GM23338 (cell line): Measurements from ENCODE around the gene GPR158. TPM values are rescaled to one million over a fixed set of nuclear protein-coding genes. Genes with fewer than 3 reads are reported as not detected.

Experiments used
- ATAC-seq: fragments of 200-7000 bp; cut with Tn5 transposase; 3 replicates; pipeline ENCODE4 v1.9.1; 2020
- DNase-seq: peaks from one replicate; pipeline ENCODE4 v3.0.0-alpha.2; 2015; ENCODE audit warnings: low spot score
- H2AFZ ChIP-seq: fragments of 200-600 bp; sonication (generic); 2 replicates; pipeline ENCODE4 v1.8.0; 2016; ENCODE audit warnings: antibody characterized with exemption, mild to moderate bottlenecking, moderate library complexity
- H3F3A ChIP-seq: fragments of 200-600 bp; sonication (generic); replicated peaks from 2 replicates; pipeline ENCODE4 v1.8.0; 2017; ENCODE audit warnings: antibody characterized with exemption, mixed run types, low read depth
- H3K27ac ChIP-seq: fragments of 200-600 bp; sonication (generic); 2 replicates; pipeline ENCODE4 v1.6.1; 2016; ENCODE audit warnings: low read depth
- H3K27me3 ChIP-seq: fragments of 200-600 bp; sonication (generic); 2 replicates; pipeline ENCODE4 v1.8.0; 2016; ENCODE audit warnings: mild to moderate bottlenecking, mixed run types, moderate library complexity; ENCODE audit not compliant: insufficient read depth
- H3K36me3 ChIP-seq: fragments of 200-600 bp; sonication (generic); 2 replicates; pipeline ENCODE4 v1.8.0; 2016; ENCODE audit warnings: mild to moderate bottlenecking; ENCODE audit not compliant: insufficient read depth
- H3K4me1 ChIP-seq: fragments of 200-600 bp; sonication (generic); 2 replicates; pipeline ENCODE4 v1.8.0; 2016; ENCODE audit warnings: mild to moderate bottlenecking, moderate library complexity; ENCODE audit not compliant: insufficient read depth
- H3K4me2 ChIP-seq: fragments of 200-600 bp; sonication (generic); 2 replicates; pipeline ENCODE4 v1.7.1; 2017; ENCODE audit warnings: mixed run types
- H3K4me3 ChIP-seq: fragments of 200-600 bp; sonication (generic); 2 replicates; pipeline ENCODE4 v1.6.1; 2016; ENCODE audit warnings: mixed run types
- H3K79me2 ChIP-seq: fragments of 200-600 bp; sonication (generic); replicated peaks from 2 replicates; pipeline ENCODE4 v1.8.0; 2017; ENCODE audit warnings: mild to moderate bottlenecking; ENCODE audit not compliant: insufficient read depth
- H3K9me2 ChIP-seq: fragments of 200-600 bp; sonication (generic); 2 replicates; pipeline ENCODE4 v1.8.0; 2017; ENCODE audit not compliant: insufficient read depth
- H4K20me1 ChIP-seq: fragments of 200-600 bp; sonication (generic); replicated peaks from 2 replicates; pipeline ENCODE4 v1.8.0; 2017; ENCODE audit warnings: mild to moderate bottlenecking; ENCODE audit not compliant: insufficient read depth
- H3K27ac Mint-ChIP-seq: 2 replicates; pipeline ENCODE4 v1.8.0; 2020; ENCODE audit warnings: inconsistent platforms, mild to moderate bottlenecking, moderate library complexity, mixed read lengths
- H3K27me3 Mint-ChIP-seq: 3 replicates; pipeline ENCODE4 v1.8.0; 2022; ENCODE audit warnings: low read depth, mild to moderate bottlenecking, moderate library complexity, mixed read lengths, inconsistent platforms; ENCODE audit not compliant: insufficient read depth, poor library complexity
- H3K36me3 Mint-ChIP-seq: 3 replicates; pipeline ENCODE4 v1.8.0; 2021; ENCODE audit warnings: low read depth, mild to moderate bottlenecking, inconsistent platforms, moderate library complexity, mixed read lengths
- H3K4me1 Mint-ChIP-seq: 3 replicates; pipeline ENCODE4 v1.8.0; 2020; ENCODE audit warnings: mild to moderate bottlenecking, inconsistent platforms, mixed read lengths
- H3K4me3 Mint-ChIP-seq: 3 replicates; pipeline ENCODE4 v1.8.0; 2021; ENCODE audit warnings: moderate library complexity, mild to moderate bottlenecking, inconsistent platforms, mixed read lengths
- H3K9me3 Mint-ChIP-seq: 3 replicates; pipeline ENCODE4 v1.8.0; 2020; ENCODE audit warnings: moderate library complexity, mild to moderate bottlenecking, inconsistent platforms, mixed read lengths
- CREB1 ChIP-seq: fragments of 250-450 bp; sonication (Bioruptor Pico); IDR thresholded peaks from 2 replicates; pipeline ENCODE4 v1.5.0; 2020; ENCODE audit warnings: low read depth, mild to moderate bottlenecking, moderate library complexity
- EZH2phosphoT487 ChIP-seq: fragments of 200-600 bp; sonication (generic); IDR thresholded peaks from one replicate; pipeline ENCODE4 v1.8.1; 2018; ENCODE audit warnings: antibody characterized with exemption; ENCODE audit not compliant: unreplicated experiment
- JUNB ChIP-seq: IDR thresholded peaks from one replicate; pipeline ENCODE4 v1.6.1; 2016; ENCODE audit warnings: antibody characterized with exemption; ENCODE audit not compliant: unreplicated experiment
- POLR2AphosphoS5 ChIP-seq: IDR thresholded peaks from 2 replicates; pipeline ENCODE4 v1.6.1; 2016; ENCODE audit warnings: antibody characterized with exemption, low read depth
- STAT1 ChIP-seq: IDR thresholded peaks from one replicate; pipeline ENCODE4 v1.6.1; 2016; ENCODE audit warnings: antibody characterized with exemption; ENCODE audit not compliant: unreplicated experiment
- ZNF331 ChIP-seq: fragments of 250-450 bp; sonication (Bioruptor Pico); IDR thresholded peaks from 2 replicates; pipeline ENCODE4 v1.5.0; 2020; ENCODE audit warnings: low read depth, mild to moderate bottlenecking, moderate library complexity
- polyA plus RNA-seq: library from polyadenylated mRNA; unstranded; fragments of >200 nt; fragmentation: Nextera tagmentation; extraction: Ambion mirVana; gene quantifications from 2 replicates; pipeline ENCODE4 v1.2.1, GENCODE V29; 2016
- total RNA-seq: library from RNA; depleted of rRNA; stranded (reverse); fragments of >200 nt; shearing (Covaris generic); gene quantifications from 2 replicates; pipeline ENCODE4 v1.2.3, GENCODE V29; 2014
- TF ChIP-seq, protein P1 (sequence below): fragments of 250-450 bp; sonication (Bioruptor Pico); IDR thresholded peaks from 2 replicates; pipeline ENCODE4 v1.5.0; 2020; ENCODE audit warnings: mild to moderate bottlenecking, moderate library complexity

The GPR158 gene
- total and polyA plus RNA-seq, 2 experiments from 2014 or later: 0.13 to 1.5 TPM

- TF ChIP-seq, protein P1, sequence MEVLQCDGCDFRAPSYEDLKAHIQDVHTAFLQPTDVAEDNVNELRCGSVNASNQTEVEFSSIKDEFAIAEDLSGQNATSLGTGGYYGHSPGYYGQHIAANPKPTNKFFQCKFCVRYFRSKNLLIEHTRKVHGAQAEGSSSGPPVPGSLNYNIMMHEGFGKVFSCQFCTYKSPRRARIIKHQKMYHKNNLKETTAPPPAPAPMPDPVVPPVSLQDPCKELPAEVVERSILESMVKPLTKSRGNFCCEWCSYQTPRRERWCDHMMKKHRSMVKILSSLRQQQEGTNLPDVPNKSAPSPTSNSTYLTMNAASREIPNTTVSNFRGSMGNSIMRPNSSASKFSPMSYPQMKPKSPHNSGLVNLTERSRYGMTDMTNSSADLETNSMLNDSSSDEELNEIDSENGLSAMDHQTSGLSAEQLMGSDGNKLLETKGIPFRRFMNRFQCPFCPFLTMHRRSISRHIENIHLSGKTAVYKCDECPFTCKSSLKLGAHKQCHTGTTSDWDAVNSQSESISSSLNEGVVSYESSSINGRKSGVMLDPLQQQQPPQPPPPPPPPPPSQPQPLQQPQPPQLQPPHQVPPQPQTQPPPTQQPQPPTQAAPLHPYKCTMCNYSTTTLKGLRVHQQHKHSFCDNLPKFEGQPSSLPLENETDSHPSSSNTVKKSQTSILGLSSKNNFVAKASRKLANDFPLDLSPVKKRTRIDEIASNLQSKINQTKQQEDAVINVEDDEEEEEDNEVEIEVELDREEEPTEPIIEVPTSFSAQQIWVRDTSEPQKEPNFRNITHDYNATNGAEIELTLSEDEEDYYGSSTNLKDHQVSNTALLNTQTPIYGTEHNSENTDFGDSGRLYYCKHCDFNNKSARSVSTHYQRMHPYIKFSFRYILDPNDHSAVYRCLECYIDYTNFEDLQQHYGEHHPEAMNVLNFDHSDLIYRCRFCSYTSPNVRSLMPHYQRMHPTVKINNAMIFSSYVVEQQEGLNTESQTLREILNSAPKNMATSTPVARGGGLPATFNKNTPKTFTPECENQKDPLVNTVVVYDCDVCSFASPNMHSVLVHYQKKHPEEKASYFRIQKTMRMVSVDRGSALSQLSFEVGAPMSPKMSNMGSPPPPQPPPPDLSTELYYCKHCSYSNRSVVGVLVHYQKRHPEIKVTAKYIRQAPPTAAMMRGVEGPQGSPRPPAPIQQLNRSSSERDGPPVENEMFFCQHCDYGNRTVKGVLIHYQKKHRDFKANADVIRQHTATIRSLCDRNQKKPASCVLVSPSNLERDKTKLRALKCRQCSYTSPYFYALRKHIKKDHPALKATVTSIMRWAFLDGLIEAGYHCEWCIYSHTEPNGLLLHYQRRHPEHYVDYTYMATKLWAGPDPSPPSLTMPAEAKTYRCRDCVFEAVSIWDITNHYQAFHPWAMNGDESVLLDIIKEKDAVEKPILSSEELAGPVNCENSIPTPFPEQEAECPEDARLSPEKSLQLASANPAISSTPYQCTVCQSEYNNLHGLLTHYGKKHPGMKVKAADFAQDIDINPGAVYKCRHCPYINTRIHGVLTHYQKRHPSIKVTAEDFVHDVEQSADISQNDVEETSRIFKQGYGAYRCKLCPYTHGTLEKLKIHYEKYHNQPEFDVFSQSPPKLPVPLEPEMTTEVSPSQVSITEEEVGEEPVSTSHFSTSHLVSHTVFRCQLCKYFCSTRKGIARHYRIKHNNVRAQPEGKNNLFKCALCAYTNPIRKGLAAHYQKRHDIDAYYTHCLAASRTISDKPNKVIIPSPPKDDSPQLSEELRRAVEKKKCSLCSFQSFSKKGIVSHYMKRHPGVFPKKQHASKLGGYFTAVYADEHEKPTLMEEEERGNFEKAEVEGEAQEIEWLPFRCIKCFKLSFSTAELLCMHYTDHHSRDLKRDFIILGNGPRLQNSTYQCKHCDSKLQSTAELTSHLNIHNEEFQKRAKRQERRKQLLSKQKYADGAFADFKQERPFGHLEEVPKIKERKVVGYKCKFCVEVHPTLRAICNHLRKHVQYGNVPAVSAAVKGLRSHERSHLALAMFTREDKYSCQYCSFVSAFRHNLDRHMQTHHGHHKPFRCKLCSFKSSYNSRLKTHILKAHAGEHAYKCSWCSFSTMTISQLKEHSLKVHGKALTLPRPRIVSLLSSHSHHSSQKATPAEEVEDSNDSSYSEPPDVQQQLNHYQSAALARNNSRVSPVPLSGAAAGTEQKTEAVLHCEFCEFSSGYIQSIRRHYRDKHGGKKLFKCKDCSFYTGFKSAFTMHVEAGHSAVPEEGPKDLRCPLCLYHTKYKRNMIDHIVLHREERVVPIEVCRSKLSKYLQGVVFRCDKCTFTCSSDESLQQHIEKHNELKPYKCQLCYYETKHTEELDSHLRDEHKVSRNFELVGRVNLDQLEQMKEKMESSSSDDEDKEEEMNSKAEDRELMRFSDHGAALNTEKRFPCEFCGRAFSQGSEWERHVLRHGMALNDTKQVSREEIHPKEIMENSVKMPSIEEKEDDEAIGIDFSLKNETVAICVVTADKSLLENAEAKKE (CRISPR knock-in tag): no peak
- TF ChIP-seq EZH2phosphoT487 (no peak), CREB1 (CRISPR knock-in tag) (no peak)
Observed at GRCh38 chr10:25451401-25451800, 276.6 kb downstream of the GPR158 start (continued).

GRCh38 chr10:25453619-25454018 is 278.8 kb downstream of the GPR158 start:
- no peak for DNase-seq
- H3K9me2 ChIP-seq: no peaks in the 10 kb centered on the region
- no peak for TF ChIP-seq STAT1
- TF ChIP-seq, protein P1 (CRISPR knock-in tag): no peak
- no peak for TF ChIP-seq JUNB
- no peak for TF ChIP-seq EZH2phosphoT487
- 0 out of 2 replicates have a peak, but pooled peaks have one; percentile 5 for TF ChIP-seq ZNF331 (CRISPR knock-in tag)
- no peak for TF ChIP-seq POLR2AphosphoS5
- no peaks in the 10 kb centered on the region for H4K20me1 ChIP-seq
- Mint-ChIP-seq H3K27ac (no peak overlapping the region), H3K4me1 (peaks cover 31% of the 10 kb centered on the region), H3K36me3 (peaks cover 10% of the 10 kb centered on the region; the same call in 2 of the 3 replicates), H3K27me3 (peaks cover 2% of the 10 kb centered on the region), H3K9me3 (peaks cover 11% of the 10 kb centered on the region), H3K4me3 (no peak overlapping the region)
- H2AFZ ChIP-seq: no peak overlapping the region
- H3K27ac ChIP-seq: no peak overlapping the region
- H3K4me2 ChIP-seq: no peak overlapping the region
- H3K4me3 ChIP-seq: no peak overlapping the region
- ATAC-seq: no peak
- H3K36me3 ChIP-seq: peaks cover 8% of the 10 kb centered on the region; the same call in 1 of the 2 replicates
- no peaks in the 10 kb centered on the region for H3F3A ChIP-seq
- peaks cover 30% of the 10 kb centered on the region for H3K4me1 ChIP-seq
- H3K79me2 ChIP-seq: no peaks in the 10 kb centered on the region
- no peaks in the 10 kb centered on the region for H3K27me3 ChIP-seq
